ENCODE results near the gene FFAR1. TPM values are rescaled to one million over a fixed set of nuclear protein-coding genes. Genes with fewer than 3 reads are reported as not detected.

Gene FFAR1
- total and polyA plus RNA-seq, 2 experiments from 2014 or later = not detected

GRCh38 chr19:35337984-35338296 is 9.8 kb upstream of the FFAR1 start:
- DNase-seq (ENCODE audit: low spot score) = no peak
- Histone ChIP-seq H3K79me2 (replicated peaks; ENCODE audit: insufficient read depth) (no peaks in the 10 kb centered on the region), H3K4me2 (no peak overlapping the region), H3K4me1 (ENCODE audit: insufficient read depth) (no peaks in the 10 kb centered on the region), H3K27me3 (ENCODE audit: insufficient read depth) (no peaks in the 10 kb centered on the region), H2AFZ (no peak overlapping the region), H3K36me3 (ENCODE audit: insufficient read depth) (no peaks in the 10 kb centered on the region), H3F3A (replicated peaks; ENCODE audit: low read depth) (no peaks in the 10 kb centered on the region), H3K27ac (ENCODE audit: low read depth) (no peak overlapping the region), H3K4me3 (no peak overlapping the region), H4K20me1 (replicated peaks; ENCODE audit: insufficient read depth) (no peaks in the 10 kb centered on the region), H3K9me2 (ENCODE audit: insufficient read depth) (no peaks in the 10 kb centered on the region)
- no peak for ATAC-seq
- H3K27ac Mint-ChIP-seq = no peak overlapping the region
- H3K4me1 Mint-ChIP-seq = no peaks in the 10 kb centered on the region
- no peaks in the 10 kb centered on the region for H3K9me3 Mint-ChIP-seq
- no peak overlapping the region for H3K4me3 Mint-ChIP-seq
- H3K27me3 Mint-ChIP-seq (ENCODE audit: insufficient read depth, low read depth, poor library complexity) = peaks cover 6% of the 10 kb centered on the region
- H3K36me3 Mint-ChIP-seq (ENCODE audit: low read depth) = no peaks in the 10 kb centered on the region
- TF ChIP-seq EZH2 (IDR thresholded peaks at IDR 0.05; ENCODE audit: low read depth, unreplicated experiment) (no peak), ZNF331 (CRISPR knock-in tag; IDR thresholded peaks at IDR 0.05; ENCODE audit: low read depth) (no peak), ETS1 (IDR thresholded peaks at IDR 0.05) (no peak)

- Mint-ChIP-seq H3K27me3 (ENCODE audit: insufficient read depth, low read depth, poor library complexity) (peaks cover 4% of the 10 kb centered on the region), H3K27ac (no peak overlapping the region), H3K4me1 (no peaks in the 10 kb centered on the region), H3K9me3 (no peaks in the 10 kb centered on the region), H3K4me3 (no peak overlapping the region), H3K36me3 (ENCODE audit: low read depth) (no peaks in the 10 kb centered on the region)
- H3K27ac ChIP-seq (ENCODE audit: low read depth) = no peak overlapping the region
- ATAC-seq = no peak
- no peak overlapping the region for H2AFZ ChIP-seq
- H3K9me2 ChIP-seq (ENCODE audit: insufficient read depth) = no peaks in the 10 kb centered on the region
- H3K4me3 ChIP-seq = no peak overlapping the region
- DNase-seq (ENCODE audit: low spot score) = no peak
- no peaks in the 10 kb centered on the region for H3K27me3 ChIP-seq (ENCODE audit: insufficient read depth)
- H3K36me3 ChIP-seq (ENCODE audit: insufficient read depth) = no peaks in the 10 kb centered on the region
- no peaks in the 10 kb centered on the region for H4K20me1 ChIP-seq (replicated peaks; ENCODE audit: insufficient read depth)
- H3K4me2 ChIP-seq = no peak overlapping the region
- no peaks in the 10 kb centered on the region for H3F3A ChIP-seq (replicated peaks; ENCODE audit: low read depth)
- H3K79me2 ChIP-seq (replicated peaks; ENCODE audit: insufficient read depth) = no peaks in the 10 kb centered on the region
- H3K4me1 ChIP-seq (ENCODE audit: insufficient read depth) = no peaks in the 10 kb centered on the region
- TF ChIP-seq JUNB (IDR thresholded peaks at IDR 0.05; ENCODE audit: unreplicated experiment) = no peak
- TF ChIP-seq NANOG (IDR thresholded peaks at IDR 0.05; ENCODE audit: borderline replicate concordance) = no peak
- no peak for TF ChIP-seq ZNF114 (CRISPR knock-in tag; IDR thresholded peaks at IDR 0.05)
- TF ChIP-seq EZH2 (IDR thresholded peaks at IDR 0.05; ENCODE audit: low read depth, unreplicated experiment) = no peak
- TF ChIP-seq ZNF462 (CRISPR knock-in tag; IDR thresholded peaks at IDR 0.05) = no peak
- no peak for TF ChIP-seq EZH2phosphoT487 (IDR thresholded peaks at IDR 0.05; ENCODE audit: unreplicated experiment)
- no peak for TF ChIP-seq ZNF331 (CRISPR knock-in tag; IDR thresholded peaks at IDR 0.05; ENCODE audit: low read depth)
- TF ChIP-seq CTCF (conservative IDR thresholded peaks at IDR 0.05; ENCODE audit: low read depth in 2 of 2) = no peak
- TF ChIP-seq ETS1 (IDR thresholded peaks at IDR 0.05) = no peak
Measured at GRCh38 chr19:35340431-35340830, 7.3 kb upstream of the FFAR1 start.
